Central memory CD8-positive, alpha-beta T cell (primary cell): ENCODE results near the gene NOL4L.

Experiments used
- ATAC-seq: fragments of 150-1000 bp; cut with Tn5 transposase; replicated peaks from 2 replicates; pipeline ENCODE4 v1.10.0; 2022; ENCODE audit warnings: mild to moderate bottlenecking, moderate FRiP score, moderate number of reproducible peaks; ENCODE audit not compliant: poor library complexity, severe bottlenecking; ENCODE audit errors: extremely low read depth
- DNase-seq, 2 donors: peaks; one replicate each; pipeline ENCODE4 v3.0.0; 2021; ENCODE audit warnings: low spot score in 2 of 2
- H3K27ac Mint-ChIP-seq: one replicate; pipeline ENCODE4 v1.8.0; 2022; ENCODE audit warnings: low read depth, mild to moderate bottlenecking, moderate library complexity, mixed read lengths
- H3K27me3 Mint-ChIP-seq: one replicate; pipeline ENCODE4 v1.8.0; 2022; ENCODE audit warnings: mixed read lengths
- H3K36me3 Mint-ChIP-seq: one replicate; pipeline ENCODE4 v1.8.0; 2022; ENCODE audit warnings: mild to moderate bottlenecking, moderate library complexity, mixed read lengths; ENCODE audit not compliant: insufficient read depth
- H3K4me1 Mint-ChIP-seq: one replicate; pipeline ENCODE4 v1.8.0; 2022; ENCODE audit warnings: mixed read lengths
- H3K4me3 Mint-ChIP-seq: one replicate; pipeline ENCODE4 v1.8.0; 2022; ENCODE audit warnings: mild to moderate bottlenecking, moderate library complexity, mixed read lengths
- H3K9me3 Mint-ChIP-seq: one replicate; pipeline ENCODE4 v1.8.0; 2022; ENCODE audit warnings: mixed read lengths

Gene NOL4L

GRCh38 chr20:32575227-32575581 is 9.9 kb downstream of the NOL4L start:
- no peaks in the 10 kb centered on the region for H3K9me3 Mint-ChIP-seq
- peaks cover 44% of the 10 kb centered on the region for H3K4me1 Mint-ChIP-seq
- H3K4me3 Mint-ChIP-seq = no peak overlapping the region
- no peaks in the 10 kb centered on the region for H3K27me3 Mint-ChIP-seq
- ATAC-seq (no peak), DNase-seq (no peak)
- H3K27ac Mint-ChIP-seq = no peak overlapping the region
- no peaks in the 10 kb centered on the region for H3K36me3 Mint-ChIP-seq

GRCh38 chr20:32574296-32575226 is 10.6 kb downstream of the NOL4L start:
- Mint-ChIP-seq H3K27ac (peak overlapping the region; percentile 77), H3K9me3 (no peaks in the 10 kb centered on the region), H3K4me3 (no peak overlapping the region), H3K36me3 (no peaks in the 10 kb centered on the region), H3K4me1 (peaks cover 44% of the 10 kb centered on the region), H3K27me3 (no peaks in the 10 kb centered on the region)
- ATAC-seq (no peak), DNase-seq (no peak)

- H3K36me3 Mint-ChIP-seq = peaks cover 2% of the 10 kb centered on the region
- no peak overlapping the region for H3K4me3 Mint-ChIP-seq
- H3K4me1 Mint-ChIP-seq = peaks cover 48% of the 10 kb centered on the region
- ATAC-seq = no peak
- peak overlapping the region; percentile 77 for H3K27ac Mint-ChIP-seq
- no peak for DNase-seq
- no peaks in the 10 kb centered on the region for H3K27me3 Mint-ChIP-seq
- no peaks in the 10 kb centered on the region for H3K9me3 Mint-ChIP-seq
Measured at GRCh38 chr20:32573167-32573851, 11.8 kb downstream of the NOL4L start.

- H3K9me3 Mint-ChIP-seq = no peaks in the 10 kb centered on the region
- no peak overlapping the region for H3K4me3 Mint-ChIP-seq
- peak overlapping the region; percentile 60 for H3K27ac Mint-ChIP-seq
- ATAC-seq (no peak), DNase-seq (no peak)
- peaks cover 2% of the 10 kb centered on the region for H3K36me3 Mint-ChIP-seq
- H3K27me3 Mint-ChIP-seq = no peaks in the 10 kb centered on the region
- peaks cover 41% of the 10 kb centered on the region for H3K4me1 Mint-ChIP-seq
Measured at GRCh38 chr20:32572271-32572968, 12.7 kb downstream of the NOL4L start.

GRCh38 chr20:32571566-32571965 is 13.6 kb downstream of the NOL4L start:
- H3K27ac Mint-ChIP-seq = no peak overlapping the region
- H3K9me3 Mint-ChIP-seq = no peaks in the 10 kb centered on the region

GRCh38 chr20:32570401-32571190 is 14.5 kb downstream of the NOL4L start:
- DNase-seq (no peak), ATAC-seq (no peak)
- H3K27me3 Mint-ChIP-seq = no peaks in the 10 kb centered on the region
- peaks cover 53% of the 10 kb centered on the region for H3K4me1 Mint-ChIP-seq
- no peak overlapping the region for H3K4me3 Mint-ChIP-seq
- H3K27ac Mint-ChIP-seq = peak overlapping the region; percentile 17
- H3K9me3 Mint-ChIP-seq = no peaks in the 10 kb centered on the region
- peaks cover 2% of the 10 kb centered on the region for H3K36me3 Mint-ChIP-seq

More at GRCh38 chr20:32571566-32571965, 13.6 kb downstream of the NOL4L start:
- H3K4me1 Mint-ChIP-seq = peaks cover 47% of the 10 kb centered on the region
- H3K4me3 Mint-ChIP-seq = no peak overlapping the region
- H3K36me3 Mint-ChIP-seq = peaks cover 2% of the 10 kb centered on the region
- ATAC-seq (no peak), DNase-seq (no peak)
- H3K27me3 Mint-ChIP-seq = no peaks in the 10 kb centered on the region

DNA sequence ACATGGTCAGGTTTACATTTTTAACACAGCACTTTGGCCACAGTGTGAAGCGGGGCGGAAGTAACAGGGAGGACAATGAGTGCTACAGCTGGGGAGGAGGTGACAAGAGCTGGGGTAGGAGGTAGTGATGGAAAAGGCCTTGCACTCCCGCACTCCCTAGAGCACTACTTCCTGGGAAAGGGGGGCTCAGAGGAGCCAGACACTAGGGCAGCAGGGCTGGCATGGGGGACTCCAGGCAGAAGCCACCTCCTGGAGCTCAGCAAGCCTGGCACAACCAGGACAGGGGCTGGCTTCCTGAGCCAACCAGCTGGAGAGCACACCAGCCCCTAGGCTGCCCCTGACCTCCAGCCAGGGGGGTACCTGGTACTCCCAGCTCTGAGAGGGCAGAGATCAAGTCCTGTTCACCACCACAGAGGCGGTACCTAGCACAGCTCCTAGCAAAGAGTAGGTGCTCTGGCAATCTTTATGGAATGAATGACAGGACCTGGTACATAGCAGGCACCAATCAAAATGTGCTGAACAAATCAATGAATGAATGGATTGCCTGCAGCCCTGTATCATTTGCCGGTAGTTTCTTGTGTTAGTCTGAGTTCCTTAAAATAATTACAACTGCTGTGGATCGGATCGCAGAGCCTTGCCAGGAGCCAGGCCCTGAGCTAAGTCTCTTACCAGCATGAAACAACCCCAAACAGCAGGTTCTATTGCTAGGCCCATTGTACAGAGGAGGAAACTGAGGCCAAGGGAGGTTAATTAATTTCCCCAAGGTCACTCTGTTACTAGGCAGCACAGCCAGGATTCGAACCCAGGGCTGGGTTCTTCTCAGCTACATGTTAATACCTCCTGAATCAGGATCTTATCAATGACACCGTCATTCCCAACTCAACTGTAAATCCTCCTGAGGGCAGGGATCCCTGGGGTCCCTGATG is 15.5 kb downstream of the NOL4L start:
- peaks cover 58% of the 10 kb centered on the region for H3K4me1 Mint-ChIP-seq
- ATAC-seq (peak; percentile 81), DNase-seq (no peak)
- H3K27ac Mint-ChIP-seq = peak overlapping the region; percentile 81
- peaks cover 2% of the 10 kb centered on the region for H3K36me3 Mint-ChIP-seq
- H3K9me3 Mint-ChIP-seq = no peaks in the 10 kb centered on the region
- peak overlapping the region; percentile 31 for H3K4me3 Mint-ChIP-seq
- no peaks in the 10 kb centered on the region for H3K27me3 Mint-ChIP-seq

- DNase-seq = no peak
- Mint-ChIP-seq H3K27me3 (no peaks in the 10 kb centered on the region), H3K36me3 (peaks cover 2% of the 10 kb centered on the region), H3K27ac (peak overlapping the region; percentile 81), H3K4me3 (peak overlapping the region; percentile 31), H3K9me3 (no peaks in the 10 kb centered on the region), H3K4me1 (peaks cover 57% of the 10 kb centered on the region)
- no peak for ATAC-seq
Measured at GRCh38 chr20:32569018-32569379, 16.1 kb downstream of the NOL4L start.

GRCh38 chr20:32567384-32568178 is 17.6 kb downstream of the NOL4L start:
- no peaks in the 10 kb centered on the region for H3K9me3 Mint-ChIP-seq
- peaks cover 2% of the 10 kb centered on the region for H3K36me3 Mint-ChIP-seq
- no peaks in the 10 kb centered on the region for H3K27me3 Mint-ChIP-seq
- H3K4me1 Mint-ChIP-seq = peaks cover 50% of the 10 kb centered on the region
- H3K27ac Mint-ChIP-seq = no peak overlapping the region
- H3K4me3 Mint-ChIP-seq = no peak overlapping the region
- ATAC-seq (no peak), DNase-seq (no peak)

- peaks cover 50% of the 10 kb centered on the region for H3K4me1 Mint-ChIP-seq
- H3K4me3 Mint-ChIP-seq = peak overlapping the region; percentile 19
- H3K9me3 Mint-ChIP-seq = no peaks in the 10 kb centered on the region
- no peak for DNase-seq
- ATAC-seq = no peak
- peaks cover 2% of the 10 kb centered on the region for H3K36me3 Mint-ChIP-seq
- no peaks in the 10 kb centered on the region for H3K27me3 Mint-ChIP-seq
- no peak overlapping the region for H3K27ac Mint-ChIP-seq
Measured at GRCh38 chr20:32566379-32567374, 18.5 kb downstream of the NOL4L start.
